IPS-18c (cell line): ENCODE data around the gene INSC.

ENCODE experiments used
- H3K4me3 ChIP-seq: 2 replicates; pipeline ENCODE4 v1.7.0; 2013; ENCODE audit warnings: low read depth, mild to moderate bottlenecking, low read length, moderate library complexity; ENCODE audit not compliant: insufficient read depth
- H3K9me3 ChIP-seq: one replicate; pipeline ENCODE4 v1.6.1; 2013; ENCODE audit warnings: mild to moderate bottlenecking, low read length, moderate library complexity; ENCODE audit not compliant: control insufficient read depth, insufficient read depth

Gene INSC

DNA sequence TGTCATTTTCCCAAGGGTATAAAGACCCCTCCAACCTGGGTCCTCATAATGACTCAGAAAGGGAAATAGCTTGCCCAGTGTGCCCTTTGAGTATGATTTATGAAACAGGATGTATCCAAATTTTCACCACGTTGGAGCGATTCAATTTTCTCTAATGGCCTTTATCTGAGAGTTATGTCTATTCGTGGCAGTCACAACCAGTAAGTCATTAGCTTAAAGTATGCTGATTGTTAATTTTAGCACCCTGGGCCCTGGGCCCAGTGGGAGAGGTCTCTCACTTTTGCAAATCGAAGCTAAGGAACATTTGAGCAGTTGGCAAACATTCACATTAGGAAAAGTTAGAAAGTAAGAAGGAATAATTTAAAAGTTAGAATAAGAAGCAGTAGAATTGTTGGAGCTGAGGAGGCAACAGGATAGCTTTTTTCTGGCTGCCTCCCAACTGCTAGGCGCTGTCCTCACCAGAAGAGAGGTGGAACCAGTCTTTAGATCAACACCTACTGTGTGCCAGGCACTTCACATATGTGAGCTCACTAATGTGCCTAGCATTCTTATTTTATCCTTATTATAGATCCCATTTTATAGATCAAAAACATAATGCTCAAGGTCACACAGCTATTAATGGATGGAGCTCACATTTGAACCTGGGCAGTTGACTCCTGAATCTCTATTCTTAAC lies 24.5 kb downstream of the INSC start:
- H3K4me3 ChIP-seq, result no peak overlapping the region
- no peaks in the 10 kb centered on the region for H3K9me3 ChIP-seq

DNA sequence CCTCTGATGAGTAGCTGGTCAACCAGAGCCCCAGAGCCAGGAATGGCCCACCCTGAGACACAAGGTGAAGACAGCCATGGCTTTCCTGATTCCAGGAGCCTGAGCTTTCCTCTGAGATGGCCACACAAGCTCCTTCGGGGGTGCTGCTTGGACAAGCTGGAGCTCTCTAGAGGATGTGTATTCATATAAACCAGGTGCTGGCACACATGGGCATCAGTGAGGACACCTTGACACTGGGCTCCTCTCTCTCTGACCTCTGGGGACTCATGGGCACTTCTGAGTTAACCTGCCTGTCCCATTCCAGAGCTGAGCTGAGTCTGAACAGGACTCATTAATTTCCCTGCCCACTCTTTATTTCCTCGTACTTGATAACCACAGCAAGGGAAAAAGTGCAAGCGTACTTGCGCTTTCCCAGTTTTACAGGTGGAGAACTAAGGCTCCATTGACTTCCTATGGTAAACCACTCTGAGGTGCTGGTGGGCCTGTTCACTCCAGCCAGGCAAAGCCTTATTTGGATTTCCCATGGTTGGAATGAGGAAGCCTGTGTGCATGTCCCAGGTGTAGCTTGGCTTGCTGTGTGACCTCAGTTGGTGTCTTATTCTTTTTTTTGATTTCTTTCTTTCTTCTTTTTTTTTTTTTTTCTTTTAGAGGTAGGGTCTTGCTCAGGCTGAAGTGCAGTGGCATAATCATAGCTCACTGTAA lies 25.4 kb downstream of the INSC start:
- Histone ChIP-seq H3K9me3 (no peaks in the 10 kb centered on the region), H3K4me3 (no peak overlapping the region)

DNA sequence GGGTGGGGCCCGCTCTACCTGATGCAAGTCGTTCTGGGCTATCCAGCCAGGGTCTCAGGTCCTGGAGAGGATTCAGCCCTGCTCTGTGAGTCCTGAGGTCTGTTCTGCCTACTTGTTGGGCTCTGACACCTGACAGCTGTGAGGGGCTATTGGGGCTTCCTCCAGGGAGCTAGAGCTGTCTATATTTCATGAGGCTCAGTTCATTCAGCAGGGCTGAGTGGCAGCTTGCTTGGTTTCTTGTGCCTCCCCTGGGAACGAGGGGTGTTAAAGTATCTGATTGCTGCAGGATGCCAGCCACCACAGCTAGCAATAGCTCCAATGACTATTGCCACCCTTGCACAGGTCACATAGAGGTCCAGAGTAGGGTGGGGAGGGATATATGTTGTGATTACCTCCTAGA lies 26.7 kb downstream of the INSC start:
- Histone ChIP-seq H3K4me3 (no peak overlapping the region), H3K9me3 (no peaks in the 10 kb centered on the region)

DNA sequence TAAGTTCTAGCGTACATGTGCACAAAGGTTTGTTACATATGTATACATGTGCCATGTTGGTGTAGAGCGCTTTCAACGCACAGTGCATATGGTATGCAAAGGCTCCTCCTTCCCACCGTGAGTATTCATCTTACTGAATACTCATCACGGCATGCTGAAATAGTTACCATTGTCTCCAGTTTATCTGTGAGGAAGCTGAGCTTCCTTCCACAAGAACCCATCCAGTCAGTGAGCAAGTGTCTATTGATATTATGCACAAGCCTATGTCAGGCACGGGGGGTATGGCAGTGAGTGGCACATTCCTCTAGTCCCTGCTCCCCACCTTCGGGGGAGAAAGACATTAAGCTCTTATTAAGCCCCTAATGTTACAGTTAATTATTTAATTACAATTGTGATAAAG lies 28.1 kb downstream of the INSC start:
- Histone ChIP-seq H3K9me3 (no peaks in the 10 kb centered on the region), H3K4me3 (no peak overlapping the region)

DNA sequence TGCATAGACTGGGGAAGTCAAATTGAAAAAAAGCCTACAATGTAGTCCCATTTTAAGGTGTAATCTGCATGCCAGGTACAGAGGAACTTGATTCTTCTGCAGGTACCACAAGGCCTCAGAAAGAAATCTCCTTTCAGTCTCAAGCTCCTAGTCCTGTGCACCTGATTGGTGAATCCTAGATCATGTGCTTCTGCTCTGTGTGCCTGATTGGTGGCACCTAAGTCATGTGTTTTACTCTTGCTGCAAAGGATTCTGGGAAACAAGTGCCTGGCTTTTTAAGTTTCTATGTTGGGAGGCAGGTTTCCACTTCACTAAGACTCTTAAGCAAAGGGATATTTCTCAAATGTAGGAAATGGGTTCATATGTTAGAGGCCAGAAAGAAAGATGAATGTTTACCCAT lies 29.1 kb downstream of the INSC start:
- no peak overlapping the region for H3K4me3 ChIP-seq
- no peaks in the 10 kb centered on the region for H3K9me3 ChIP-seq

DNA sequence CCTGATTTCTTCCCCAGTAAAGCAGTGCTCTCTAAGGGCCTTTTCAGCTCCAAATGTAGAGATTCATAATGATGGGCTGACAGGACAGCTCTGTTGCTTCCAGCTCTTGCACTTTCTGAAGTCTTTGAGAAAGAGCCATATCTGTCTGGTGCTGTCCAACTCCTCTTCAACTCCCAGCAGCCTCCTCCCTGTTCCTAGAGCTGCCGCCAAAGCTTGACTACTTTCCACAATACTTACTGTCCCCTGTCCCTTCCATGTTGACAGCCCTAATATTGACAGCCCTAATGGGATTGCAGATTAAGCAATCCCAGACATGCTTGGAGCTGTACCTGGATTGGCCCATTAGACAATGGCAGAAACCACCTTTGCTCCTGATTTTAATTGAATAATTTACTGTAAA lies 29.6 kb downstream of the INSC start:
- Histone ChIP-seq H3K9me3 (no peaks in the 10 kb centered on the region), H3K4me3 (no peak overlapping the region)

DNA sequence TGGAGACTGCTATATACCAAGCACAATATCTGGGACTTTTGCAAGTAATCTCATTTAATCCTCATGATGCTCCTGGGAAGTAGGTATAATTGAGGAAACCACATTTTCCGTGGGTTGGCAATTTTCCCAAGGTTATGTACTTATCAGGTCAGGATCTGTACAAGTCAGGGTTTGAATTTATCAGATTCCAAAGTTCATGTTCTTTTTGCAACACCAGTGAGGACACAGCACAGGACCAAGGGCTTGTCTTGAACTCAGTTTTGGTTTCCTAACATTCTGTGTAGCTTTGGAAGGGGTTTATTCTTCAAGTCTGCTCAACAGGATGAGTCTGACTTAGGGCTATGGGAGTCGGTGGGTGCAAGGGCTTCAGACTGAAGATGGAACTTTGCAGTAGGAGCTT lies 30.4 kb downstream of the INSC start:
- H3K9me3 ChIP-seq, result no peaks in the 10 kb centered on the region
- no peak overlapping the region for H3K4me3 ChIP-seq

DNA sequence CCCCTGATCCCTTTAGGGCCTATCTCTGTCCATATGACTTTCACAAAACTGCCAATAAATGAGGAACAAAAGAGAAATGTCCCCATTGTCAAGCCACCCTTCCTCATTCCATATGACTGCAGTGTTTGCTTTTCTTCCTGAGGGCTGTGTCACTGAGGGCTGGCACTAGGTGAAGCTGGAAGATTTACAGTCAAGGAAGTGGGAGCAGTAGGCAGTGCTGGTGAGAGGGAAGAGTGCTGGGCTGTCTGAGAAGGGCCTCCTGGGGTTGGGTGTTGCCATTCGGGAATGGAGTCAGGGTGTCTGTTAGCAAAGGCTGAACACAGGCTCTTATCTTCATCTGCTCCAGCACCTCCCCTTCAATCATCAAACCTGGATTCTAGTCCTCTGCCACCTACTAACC lies 30.9 kb downstream of the INSC start:
- Histone ChIP-seq H3K4me3 (no peak overlapping the region), H3K9me3 (no peaks in the 10 kb centered on the region)

DNA sequence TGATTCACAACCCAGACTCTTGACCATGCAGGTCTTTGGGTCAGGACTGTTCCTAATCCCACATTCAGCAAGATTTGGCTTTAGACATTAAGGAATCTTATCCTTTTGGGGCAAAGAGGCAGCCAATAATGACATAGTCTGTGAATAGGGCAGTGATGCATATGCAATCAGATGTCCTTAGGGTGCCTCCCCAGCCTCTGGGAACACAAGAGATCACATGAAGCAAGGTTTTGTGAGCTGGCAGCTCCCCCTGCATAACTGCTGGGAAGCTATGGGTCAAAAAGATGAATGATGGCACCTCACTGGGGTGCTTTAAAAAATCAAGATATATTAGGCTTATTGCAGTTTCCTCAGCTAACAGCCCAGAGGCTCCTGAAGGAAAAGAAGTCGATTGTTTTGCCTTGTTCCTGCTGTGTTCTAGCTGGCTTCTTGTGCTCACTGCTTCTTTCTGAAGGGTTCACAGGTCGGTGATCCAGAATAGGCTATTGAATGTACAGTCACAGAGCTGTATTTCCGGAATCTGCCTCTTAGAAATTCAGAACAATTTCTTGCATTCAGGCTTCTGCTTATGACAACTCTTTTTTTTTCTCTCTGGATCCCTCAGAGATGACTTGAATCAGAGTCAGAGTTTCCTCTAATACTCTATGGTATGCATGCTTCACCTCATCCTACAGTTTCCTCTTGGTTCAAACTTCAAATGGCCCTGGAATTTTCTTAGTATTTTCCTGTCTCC lies 31.7 kb downstream of the INSC start:
- Histone ChIP-seq H3K4me3 (no peak overlapping the region), H3K9me3 (no peaks in the 10 kb centered on the region)

DNA sequence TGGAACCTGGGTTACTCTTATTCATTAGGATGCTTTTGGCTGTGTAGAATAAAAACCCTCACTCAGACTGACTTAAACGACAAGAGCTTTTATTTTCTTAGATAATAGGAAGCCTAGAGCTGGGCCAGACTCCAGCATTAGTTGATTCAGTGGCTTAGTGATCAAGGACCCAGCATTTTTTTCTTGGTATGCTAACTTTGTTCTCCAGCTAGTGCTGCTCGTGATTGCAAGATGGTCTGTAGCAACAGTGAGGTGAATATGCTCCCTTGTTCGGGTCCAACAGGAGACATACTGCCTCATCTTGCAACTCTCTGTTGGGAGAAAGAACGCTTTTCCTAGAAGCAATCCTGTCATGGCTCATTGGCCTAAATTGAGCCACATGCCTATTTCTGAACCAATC lies 33.4 kb downstream of the INSC start:
- Histone ChIP-seq H3K4me3 (no peak overlapping the region), H3K9me3 (no peaks in the 10 kb centered on the region)

DNA sequence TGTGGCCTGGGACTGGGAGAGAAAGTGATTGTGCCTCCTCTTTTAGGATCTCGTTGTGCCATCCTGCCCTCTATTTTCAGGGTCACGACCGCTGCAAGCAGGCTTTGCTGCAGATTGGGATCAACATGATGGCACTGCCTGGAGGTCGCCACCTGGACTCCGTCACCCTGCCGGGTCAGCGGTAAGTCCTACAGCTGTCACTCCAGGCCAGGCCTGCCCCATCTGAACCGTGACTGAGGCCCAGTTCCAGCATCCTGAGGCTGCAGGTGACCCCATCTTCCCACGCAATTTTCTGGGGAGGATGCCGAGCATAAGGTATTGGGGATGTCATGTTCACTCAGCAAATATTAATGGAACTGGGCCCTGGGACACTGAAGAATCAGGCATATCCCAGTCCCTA lies 34.3 kb downstream of the INSC start:
- Histone ChIP-seq H3K4me3 (no peak overlapping the region), H3K9me3 (no peaks in the 10 kb centered on the region)

DNA sequence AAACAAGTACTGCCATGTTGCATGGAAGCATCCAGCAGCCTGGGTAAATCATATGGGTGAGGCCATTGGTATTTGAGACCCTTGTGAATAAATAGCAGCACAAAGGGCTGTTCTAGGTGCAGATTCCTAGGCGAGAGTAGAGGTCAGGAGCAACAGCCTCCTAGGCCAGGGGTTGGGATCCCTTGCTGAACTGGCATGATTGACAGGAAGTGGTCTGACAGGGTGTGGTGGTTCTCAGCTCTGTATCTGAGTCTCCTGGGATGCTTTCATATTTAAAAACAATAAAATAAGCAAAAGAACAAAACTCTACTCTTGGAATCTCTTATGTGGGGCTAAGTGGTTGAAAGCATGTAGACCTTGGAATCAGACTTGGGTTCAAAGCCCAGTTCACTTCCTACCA lies 35.8 kb downstream of the INSC start:
- no peak overlapping the region for H3K4me3 ChIP-seq

DNA sequence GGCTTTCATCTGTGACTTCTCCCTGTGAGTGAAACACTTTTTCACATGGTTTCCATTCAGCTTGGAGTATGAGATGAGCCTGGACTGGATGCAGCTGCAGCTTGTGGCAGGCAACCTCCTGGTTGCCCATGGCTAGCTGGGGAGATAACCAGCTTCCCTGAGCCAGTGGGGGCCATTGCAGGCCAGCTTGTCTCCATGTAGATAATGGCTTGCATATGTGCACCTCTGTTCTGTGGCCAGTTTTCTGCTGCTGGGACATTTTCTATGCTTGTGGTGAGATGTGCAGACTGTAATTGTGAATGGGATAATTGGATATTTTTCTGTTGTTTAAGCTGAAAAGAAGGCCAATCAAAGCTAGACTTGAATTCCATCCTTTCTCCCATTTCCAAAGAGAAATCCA lies 38.5 kb downstream of the INSC start:
- H3K4me3 ChIP-seq, result no peak overlapping the region
- no peaks in the 10 kb centered on the region for H3K9me3 ChIP-seq

More for the DNA sequence above, 35.8 kb downstream of the INSC start:
- H3K9me3 ChIP-seq, result no peaks in the 10 kb centered on the region

DNA sequence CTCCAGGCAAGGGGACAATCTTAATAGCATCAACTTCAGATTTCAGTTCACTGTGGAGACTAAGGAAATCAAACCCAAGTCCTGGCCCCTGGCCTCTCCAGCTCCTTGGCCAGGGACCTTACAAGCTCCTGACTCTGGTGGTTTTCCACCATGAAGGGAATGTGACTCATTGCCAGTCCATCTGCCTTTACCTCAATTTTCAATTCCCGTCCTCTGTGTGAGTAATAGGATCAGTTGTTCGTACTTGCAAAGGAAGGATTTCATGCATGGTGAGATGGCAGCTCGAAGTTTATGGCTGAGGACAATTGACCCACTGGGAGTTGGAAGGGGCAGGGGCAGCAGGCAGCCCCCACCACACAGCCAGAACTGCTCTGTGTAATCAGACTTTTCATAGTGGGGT lies 42.5 kb downstream of the INSC start:
- H3K4me3 ChIP-seq, result no peak overlapping the region
- no peaks in the 10 kb centered on the region for H3K9me3 ChIP-seq

DNA sequence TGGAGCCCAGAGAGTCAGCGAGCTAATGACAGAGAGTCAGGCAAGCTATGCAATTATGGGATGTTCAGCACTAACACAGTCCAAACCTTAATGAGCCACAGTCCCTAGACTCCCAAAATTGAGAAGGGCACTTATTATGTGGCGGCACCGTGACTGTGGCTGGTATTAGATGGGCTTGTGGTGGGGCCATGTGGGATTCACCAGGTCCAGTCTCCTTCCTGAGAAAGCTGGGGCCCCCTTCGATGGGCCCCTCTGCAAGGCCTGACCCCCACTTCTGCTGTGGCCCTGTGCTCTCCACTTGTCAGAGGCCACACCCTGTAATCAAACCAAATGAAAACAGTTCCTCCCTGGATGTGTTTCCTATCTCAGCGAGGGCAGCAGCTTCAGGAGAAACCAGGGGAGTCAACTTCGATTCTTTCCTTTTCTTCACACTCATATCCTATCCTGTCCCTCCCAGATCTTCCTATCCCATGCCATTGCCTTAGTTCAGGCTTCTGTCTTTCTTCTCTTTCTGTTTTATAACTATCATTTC lies 42.9 kb downstream of the INSC start:
- Histone ChIP-seq H3K4me3 (no peak overlapping the region), H3K9me3 (no peaks in the 10 kb centered on the region)

DNA sequence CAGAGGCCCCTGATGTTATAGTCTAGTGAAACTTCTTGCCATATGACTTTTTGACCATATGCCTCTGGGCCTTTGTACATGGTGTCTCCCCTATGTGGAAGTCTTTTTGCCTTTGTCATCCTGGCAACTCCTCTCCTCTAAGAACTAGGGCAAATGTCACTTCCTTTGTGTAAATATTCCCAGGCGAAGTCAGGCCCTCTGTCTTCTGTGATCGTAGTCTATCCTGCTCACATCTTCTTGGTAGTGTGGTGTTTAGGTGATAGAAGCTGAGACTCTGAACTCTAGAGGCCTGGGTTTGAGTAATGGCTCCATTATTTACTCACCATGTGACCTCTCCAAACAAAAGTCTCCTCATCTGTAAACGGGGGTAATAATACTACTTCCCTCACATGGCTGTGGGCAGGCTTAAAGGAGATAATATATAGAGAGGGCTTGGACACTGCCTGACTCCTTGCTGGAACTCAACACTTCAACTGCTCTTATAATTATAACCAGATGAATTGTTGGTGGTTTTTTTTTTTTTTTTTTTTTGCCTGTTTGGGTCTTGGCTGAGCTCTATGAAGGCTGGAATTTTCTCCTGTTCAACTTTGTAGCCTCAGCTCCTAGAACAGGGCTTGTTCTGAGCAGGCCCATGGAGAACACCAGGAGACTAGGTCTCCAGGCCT lies 43.8 kb downstream of the INSC start:
- H3K9me3 ChIP-seq, result no peaks in the 10 kb centered on the region
- H3K4me3 ChIP-seq, result no peak overlapping the region

DNA sequence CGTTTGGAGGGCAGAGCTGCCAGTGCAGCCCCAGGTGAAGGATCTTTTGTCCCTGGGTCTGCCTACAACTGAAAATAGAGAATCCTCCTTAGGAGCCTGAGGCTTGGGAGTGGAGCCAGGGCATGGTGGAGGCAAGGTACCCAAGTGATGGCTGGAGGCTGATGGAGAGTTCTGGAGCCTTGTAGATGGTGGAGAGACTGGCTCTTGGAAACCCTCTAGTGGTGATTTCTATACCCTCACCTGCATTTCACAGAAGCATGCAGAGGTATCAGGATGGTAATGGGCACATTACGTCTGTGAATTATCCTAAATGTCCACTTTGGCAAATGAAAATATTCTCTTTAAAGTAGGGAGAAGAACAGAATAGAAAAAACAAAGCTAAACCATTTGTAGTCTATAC lies 44.4 kb downstream of the INSC start:
- H3K4me3 ChIP-seq, result no peak overlapping the region
- no peaks in the 10 kb centered on the region for H3K9me3 ChIP-seq

DNA sequence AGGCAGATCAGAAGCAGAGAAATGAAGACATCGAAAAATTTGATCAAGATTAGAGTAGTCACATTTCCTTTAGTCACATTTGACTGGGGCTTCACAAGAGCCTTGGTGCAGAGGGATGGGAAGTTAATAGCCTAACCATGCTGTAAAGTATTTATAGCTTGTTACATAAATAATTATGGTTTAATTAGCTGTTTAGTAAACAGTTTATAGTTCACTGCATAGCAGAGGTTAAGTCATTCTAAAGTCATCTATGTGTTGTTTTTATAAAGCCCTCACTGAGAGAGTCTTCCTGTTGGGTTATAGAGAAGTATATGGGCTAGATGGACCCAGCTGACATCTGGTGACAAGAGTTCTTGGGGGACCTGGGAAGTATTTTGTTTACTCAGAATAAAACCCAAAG lies 47.1 kb downstream of the INSC start:
- no peak overlapping the region for H3K4me3 ChIP-seq
- peaks cover 3% of the 10 kb centered on the region for H3K9me3 ChIP-seq
